KMS-11 (cell line): Measurements from ENCODE around the gene NMRAL1.

Source experiments
- H2AFZ ChIP-seq: fragments of 200-600 bp; sonication (generic); 2 replicates; pipeline ENCODE4 v1.6.1; 2016; ENCODE audit warnings: antibody characterized with exemption, mixed run types, low read depth
- H3K27ac ChIP-seq: fragments of 200-600 bp; sonication (generic); 2 replicates; pipeline ENCODE4 v1.6.1; 2016; ENCODE audit warnings: mild to moderate bottlenecking, mixed run types
- H3K27me3 ChIP-seq: fragments of 200-600 bp; sonication (generic); 2 replicates; pipeline ENCODE4 v1.6.1; 2017; ENCODE audit warnings: mild to moderate bottlenecking, low read depth, mixed run types, moderate library complexity; ENCODE audit not compliant: insufficient read depth
- H3K36me3 ChIP-seq: fragments of 200-600 bp; sonication (generic); 2 replicates; pipeline ENCODE4 v1.6.1; 2017; ENCODE audit warnings: mild to moderate bottlenecking, mixed run types; ENCODE audit not compliant: insufficient read depth
- H3K4me1 ChIP-seq: fragments of 200-600 bp; sonication (generic); 2 replicates; pipeline ENCODE4 v1.6.1; 2016; ENCODE audit warnings: mild to moderate bottlenecking, low read depth, mixed run types; ENCODE audit not compliant: poor library complexity, severe bottlenecking
- H3K4me2 ChIP-seq: fragments of 200-600 bp; sonication (generic); 2 replicates; pipeline ENCODE4 v1.7.0; 2016; ENCODE audit warnings: mild to moderate bottlenecking, mixed run types
- H3K4me3 ChIP-seq: fragments of 200-600 bp; sonication (generic); IDR thresholded peaks from 2 replicates; pipeline ENCODE4 v1.6.1; 2017; ENCODE audit warnings: low read depth, low read length, mixed read lengths; ENCODE audit not compliant: insufficient read depth
- H3K79me2 ChIP-seq: fragments of 200-600 bp; sonication (generic); 2 replicates; pipeline ENCODE4 v1.6.1; 2016; ENCODE audit warnings: low read depth, mixed run types; ENCODE audit not compliant: insufficient read depth
- H3K9ac ChIP-seq: fragments of 200-600 bp; sonication (generic); 2 replicates; pipeline ENCODE4 v1.6.1; 2016; ENCODE audit warnings: mild to moderate bottlenecking, mixed run types
- H4K20me1 ChIP-seq: fragments of 200-600 bp; sonication (generic); 2 replicates; pipeline ENCODE4 v1.6.1; 2016; ENCODE audit warnings: mild to moderate bottlenecking, mixed run types; ENCODE audit not compliant: insufficient read depth
- TF ChIP-seq, protein P1 (sequence below): fragments of 200-600 bp; sonication (generic); conservative IDR thresholded peaks from 2 replicates; pipeline ENCODE4 v1.6.1; 2017; ENCODE audit warnings: low read depth, mild to moderate bottlenecking, antibody characterized with exemption, low read length, moderate library complexity, mixed read lengths

NMRAL1 gene

DNA sequence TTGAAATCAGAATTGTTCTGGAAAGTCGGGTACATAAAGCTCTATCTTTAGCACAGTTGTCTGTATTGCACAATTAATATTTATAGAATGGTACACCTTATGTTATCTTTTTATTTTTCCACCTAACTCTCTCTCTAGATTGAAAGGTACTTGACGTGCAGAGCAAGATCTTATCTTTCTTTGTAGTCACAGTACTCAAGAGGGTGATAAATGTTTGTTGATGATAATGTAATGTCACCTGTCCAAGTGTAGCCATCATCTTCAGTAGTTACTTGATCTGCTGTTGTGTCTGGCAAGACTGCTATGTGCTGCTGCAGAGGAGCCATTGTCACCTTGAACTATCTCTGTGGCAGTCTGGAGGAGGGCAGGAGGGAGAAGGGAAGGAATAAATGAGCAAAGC lies 7.1 kb upstream of the NMRAL1 start:
- Histone ChIP-seq H3K36me3 (no peaks in the 10 kb centered on the region), H4K20me1 (no peaks in the 10 kb centered on the region), H3K27me3 (no peaks in the 10 kb centered on the region), H3K79me2 (peaks cover 19% of the 10 kb centered on the region; the same call in 1 of the 2 replicates), H3K4me2 (no peak overlapping the region), H2AFZ (no peak overlapping the region), H3K27ac (no peak overlapping the region), H3K4me1 (peaks cover 5% of the 10 kb centered on the region), H3K4me3 (no peak overlapping the region), H3K9ac (no peak overlapping the region)
- TF ChIP-seq, protein P1, sequence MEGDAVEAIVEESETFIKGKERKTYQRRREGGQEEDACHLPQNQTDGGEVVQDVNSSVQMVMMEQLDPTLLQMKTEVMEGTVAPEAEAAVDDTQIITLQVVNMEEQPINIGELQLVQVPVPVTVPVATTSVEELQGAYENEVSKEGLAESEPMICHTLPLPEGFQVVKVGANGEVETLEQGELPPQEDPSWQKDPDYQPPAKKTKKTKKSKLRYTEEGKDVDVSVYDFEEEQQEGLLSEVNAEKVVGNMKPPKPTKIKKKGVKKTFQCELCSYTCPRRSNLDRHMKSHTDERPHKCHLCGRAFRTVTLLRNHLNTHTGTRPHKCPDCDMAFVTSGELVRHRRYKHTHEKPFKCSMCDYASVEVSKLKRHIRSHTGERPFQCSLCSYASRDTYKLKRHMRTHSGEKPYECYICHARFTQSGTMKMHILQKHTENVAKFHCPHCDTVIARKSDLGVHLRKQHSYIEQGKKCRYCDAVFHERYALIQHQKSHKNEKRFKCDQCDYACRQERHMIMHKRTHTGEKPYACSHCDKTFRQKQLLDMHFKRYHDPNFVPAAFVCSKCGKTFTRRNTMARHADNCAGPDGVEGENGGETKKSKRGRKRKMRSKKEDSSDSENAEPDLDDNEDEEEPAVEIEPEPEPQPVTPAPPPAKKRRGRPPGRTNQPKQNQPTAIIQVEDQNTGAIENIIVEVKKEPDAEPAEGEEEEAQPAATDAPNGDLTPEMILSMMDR: no peak

GRCh38 chr16:4477966-4478365 lies 3.5 kb upstream of the NMRAL1 start:
- Histone ChIP-seq H3K27me3 (no peaks in the 10 kb centered on the region), H3K4me1 (peaks cover 13% of the 10 kb centered on the region), H3K36me3 (no peaks in the 10 kb centered on the region), H3K4me3 (no peak overlapping the region), H3K9ac (no peak overlapping the region), H2AFZ (no peak overlapping the region), H3K4me2 (no peak overlapping the region), H3K27ac (no peak overlapping the region), H4K20me1 (no peaks in the 10 kb centered on the region), H3K79me2 (peaks cover 19% of the 10 kb centered on the region; the same call in 1 of the 2 replicates)
- TF ChIP-seq, protein P1: 0 out of 2 replicates have a peak, but pooled peaks have one; percentile 18

GRCh38 chr16:4475880-4476788 lies 1.7 kb upstream of the NMRAL1 start, which contains the start of gene HMOX2:
Gene HMOX2 (plus strand): TSS chr16:4476398. CDS start chr16:4505525, 29,127 bp downstream.
- H3K27me3 ChIP-seq: no peaks in the 10 kb centered on the region
- H3K9ac ChIP-seq: peak within 1 kb of the TSS; percentile 63
- peak within 1 kb of the TSS; percentile 63 for H2AFZ ChIP-seq
- no peak within 1 kb of the TSS for H3K4me3 ChIP-seq
- H3K4me2 ChIP-seq: peak within 1 kb of the TSS; percentile 54
- TF ChIP-seq, protein P1: no peak
- no peaks in the 10 kb centered on the region for H3K36me3 ChIP-seq
- 0 out of 2 replicates have a peak within 1 kb of the TSS, but pooled peaks have one; percentile 7 for H3K27ac ChIP-seq
- H3K4me1 ChIP-seq: peaks cover 13% of the 10 kb centered on the region
- no peaks in the 10 kb centered on the region for H4K20me1 ChIP-seq
- peaks cover 19% of the 10 kb centered on the region; the same call in 1 of the 2 replicates for H3K79me2 ChIP-seq

GRCh38 chr16:4472880-4473279 lies 1.5 kb downstream of the NMRAL1 start:
- Histone ChIP-seq H3K27ac (no peak overlapping the region), H3K36me3 (no peaks in the 10 kb centered on the region), H3K4me2 (no peak overlapping the region), H3K4me1 (peaks cover 13% of the 10 kb centered on the region), H4K20me1 (no peaks in the 10 kb centered on the region), H3K79me2 (peaks cover 9% of the 10 kb centered on the region; the same call in 1 of the 2 replicates), H3K4me3 (no peak overlapping the region), H3K27me3 (no peaks in the 10 kb centered on the region), H3K9ac (no peak overlapping the region), H2AFZ (no peak overlapping the region)
- TF ChIP-seq, protein P1: no peak
